HepG2 (cell line): Measurements from ENCODE around the gene VMO1. TPM values are rescaled to one million over a fixed set of nuclear protein-coding genes. Genes with fewer than 3 reads are reported as not detected.

ENCODE experiments used
- BRD4 ChIP-seq: sonication (generic); formaldehyde crosslinking; IDR thresholded peaks from 2 replicates; pipeline ENCODE4 v1.4.0; 2020; ENCODE audit warnings: missing genetic modification reagents
- ELF3 ChIP-seq: IDR thresholded peaks from 2 replicates; pipeline ENCODE4 v1.6.1; 2016; ENCODE audit warnings: missing genetic modification reagents, missing compliant biosample characterization
- GRHL1 ChIP-seq: sonication (generic); formaldehyde crosslinking; conservative IDR thresholded peaks from 2 replicates; pipeline ENCODE4 v1.8.0; 2022; ENCODE audit warnings: missing genetic modification reagents
- HIVEP1 ChIP-seq: sonication (generic); formaldehyde crosslinking; IDR thresholded peaks from 2 replicates; pipeline ENCODE4 v1.4.0; 2020; ENCODE audit warnings: mild to moderate bottlenecking, missing genetic modification reagents
- HNRNPL ChIP-seq: fragments of 200-400 bp; formaldehyde crosslinking; IDR thresholded peaks from 2 replicates; pipeline ENCODE4 v1.6.1; 2017; ENCODE audit warnings: mild to moderate bottlenecking, low read depth, low read length
- HNRNPLL ChIP-seq: fragments of 200-400 bp; formaldehyde crosslinking; IDR thresholded peaks from 2 replicates; pipeline ENCODE4 v1.6.1; 2017; ENCODE audit warnings: mild to moderate bottlenecking, low read depth, low read length; ENCODE audit not compliant: poor library complexity, severe bottlenecking
- HOXA3 ChIP-seq: sonication (generic); formaldehyde crosslinking; IDR thresholded peaks from 2 replicates; pipeline ENCODE4 v1.5.0; 2020; ENCODE audit warnings: missing genetic modification reagents
- MTF2 ChIP-seq: sonication (generic); formaldehyde crosslinking; IDR thresholded peaks from 2 replicates; pipeline ENCODE4 v1.5.0; 2020; ENCODE audit warnings: missing genetic modification reagents, borderline replicate concordance
- NCOA2 ChIP-seq: sonication (generic); formaldehyde crosslinking; IDR thresholded peaks from 2 replicates; pipeline ENCODE4 v1.8.0; 2022; ENCODE audit warnings: inconsistent platforms
- PLSCR1 ChIP-seq: sonication (generic); formaldehyde crosslinking; IDR thresholded peaks from 2 replicates; pipeline ENCODE4 v1.5.0; 2020; ENCODE audit warnings: missing genetic modification reagents, mild to moderate bottlenecking, borderline replicate concordance
- POLR2A ChIP-seq, 2 experiments: IDR thresholded peaks; 2 replicates each; pipeline ENCODE4 v1.6.1; 2011; ENCODE audit warnings: low read depth in 2 of 2, low read length in 2 of 2, mild to moderate bottlenecking in 1 of 2, moderate library complexity in 1 of 2; ENCODE audit not compliant: insufficient read depth in 1 of 2
- RNF2 ChIP-seq: fragments of 450-650 bp; conservative IDR thresholded peaks from 2 replicates; pipeline ENCODE4 v1.6.1; 2016; ENCODE audit warnings: low read depth
- SKI ChIP-seq: fragments of 450-650 bp; IDR thresholded peaks from one replicate; pipeline ENCODE4 v1.6.1; 2018; ENCODE audit warnings: mild to moderate bottlenecking; ENCODE audit not compliant: partially characterized antibody
- SRSF1 ChIP-seq: fragments of 200-400 bp; formaldehyde crosslinking; optimal IDR thresholded peaks from 2 replicates; pipeline ENCODE3; 2017; ENCODE audit warnings: mild to moderate bottlenecking, low read depth, low read length, moderate library complexity
- ZMYM2 ChIP-seq: sonication (generic); formaldehyde crosslinking; IDR thresholded peaks from 2 replicates; pipeline ENCODE4 v1.8.0; 2022; ENCODE audit warnings: mild to moderate bottlenecking, missing genetic modification reagents
- ZNF160 ChIP-seq: sonication (generic); formaldehyde crosslinking; IDR thresholded peaks from 2 replicates; pipeline ENCODE4 v1.8.0; 2022; ENCODE audit warnings: mild to moderate bottlenecking, inconsistent platforms, missing genetic modification reagents
- ZNF224 ChIP-seq: sonication (generic); formaldehyde crosslinking; IDR thresholded peaks from 2 replicates; pipeline ENCODE4 v1.5.0; 2020; ENCODE audit warnings: mild to moderate bottlenecking, missing genetic modification reagents
- ZNF234 ChIP-seq: sonication (generic); formaldehyde crosslinking; conservative IDR thresholded peaks from 2 replicates; pipeline ENCODE4 v1.5.1; 2020; ENCODE audit warnings: mild to moderate bottlenecking, missing genetic modification reagents
- ZNF263 ChIP-seq: sonication (generic); formaldehyde crosslinking; IDR thresholded peaks from 2 replicates; pipeline ENCODE4 v1.4.0; 2020; ENCODE audit warnings: missing genetic modification reagents
- ZNF282 ChIP-seq: fragments of 450-650 bp; IDR thresholded peaks from 2 replicates; pipeline ENCODE4 v1.6.1; 2018; ENCODE audit not compliant: partially characterized antibody
- ZNF549 ChIP-seq: sonication (generic); formaldehyde crosslinking; IDR thresholded peaks from 2 replicates; pipeline ENCODE4 v1.5.0; 2020; ENCODE audit warnings: missing genetic modification reagents
- ZNF558 ChIP-seq: sonication (generic); formaldehyde crosslinking; IDR thresholded peaks from 2 replicates; pipeline ENCODE4 v1.9.0; 2022; ENCODE audit warnings: mild to moderate bottlenecking, missing genetic modification reagents, borderline replicate concordance
- ZNF768 ChIP-seq: sonication (generic); formaldehyde crosslinking; IDR thresholded peaks from 2 replicates; pipeline ENCODE4 v1.4.0; 2020; ENCODE audit warnings: missing genetic modification reagents
- ZNF883 ChIP-seq: sonication (generic); formaldehyde crosslinking; IDR thresholded peaks from 2 replicates; pipeline ENCODE4 v1.5.1; 2020; ENCODE audit warnings: mild to moderate bottlenecking, missing genetic modification reagents; ENCODE audit errors: not compliant biosample characterization
- ZSCAN22 ChIP-seq: sonication (generic); formaldehyde crosslinking; IDR thresholded peaks from 2 replicates; pipeline ENCODE4 v1.4.0; 2020; ENCODE audit warnings: mild to moderate bottlenecking, missing genetic modification reagents
- polyA plus RNA-seq, 8 experiments: library from polyadenylated mRNA; depleted of rRNA in 3 of 8; stranded (reverse) in 7 of 8; unstranded in 1 of 8; fragments of >200 nt; fragmentation: Illumina TruSeq in 4 of 8; extraction: Trizol in 4 of 8; gene quantifications; 2 replicates each; pipeline versions ENCODE4 v1.2.1 to v1.2.3, GENCODE V29; 2011 to 2016; ENCODE audit warnings: low read depth in 4 of 8, missing spikeins in 1 of 8, mixed read lengths in 1 of 8; ENCODE audit not compliant: insufficient read depth in 1 of 8
- total RNA-seq, 5 experiments: library from RNA; depleted of rRNA; stranded (reverse); fragments of >200 nt; fragmentation: Illumina TruSeq; extraction: Trizol; gene quantifications; 2 replicates each; pipeline ENCODE4 v1.2.3, GENCODE V29; 2016; ENCODE audit warnings: low read depth in 1 of 5
- TF ChIP-seq, protein P1 (sequence below): sonication (generic); formaldehyde crosslinking; IDR thresholded peaks from 2 replicates; pipeline ENCODE4 v1.4.0; 2020; ENCODE audit warnings: missing genetic modification reagents

The VMO1 gene
- total and polyA plus RNA-seq, 2 of the 13 experiments (the other 11 are each of a cell fraction or from before 2014, with no cell fraction given): not detected

- TF ChIP-seq, protein P1, sequence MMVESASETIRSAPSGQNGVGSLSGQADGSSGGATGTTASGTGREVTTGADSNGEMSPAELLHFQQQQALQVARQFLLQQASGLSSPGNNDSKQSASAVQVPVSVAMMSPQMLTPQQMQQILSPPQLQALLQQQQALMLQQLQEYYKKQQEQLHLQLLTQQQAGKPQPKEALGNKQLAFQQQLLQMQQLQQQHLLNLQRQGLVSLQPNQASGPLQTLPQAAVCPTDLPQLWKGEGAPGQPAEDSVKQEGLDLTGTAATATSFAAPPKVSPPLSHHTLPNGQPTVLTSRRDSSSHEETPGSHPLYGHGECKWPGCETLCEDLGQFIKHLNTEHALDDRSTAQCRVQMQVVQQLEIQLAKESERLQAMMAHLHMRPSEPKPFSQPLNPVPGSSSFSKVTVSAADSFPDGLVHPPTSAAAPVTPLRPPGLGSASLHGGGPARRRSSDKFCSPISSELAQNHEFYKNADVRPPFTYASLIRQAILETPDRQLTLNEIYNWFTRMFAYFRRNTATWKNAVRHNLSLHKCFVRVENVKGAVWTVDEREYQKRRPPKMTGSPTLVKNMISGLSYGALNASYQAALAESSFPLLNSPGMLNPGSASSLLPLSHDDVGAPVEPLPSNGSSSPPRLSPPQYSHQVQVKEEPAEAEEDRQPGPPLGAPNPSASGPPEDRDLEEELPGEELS (CRISPR knock-in tag): peak; percentile 22; the same call in 1 of the 2 replicates
- TF ChIP-seq HIVEP1 (CRISPR knock-in tag) (no peak), ZNF549 (CRISPR knock-in tag) (0 out of 2 replicates have a peak, but pooled peaks have one; percentile 45), HNRNPL (no peak), MTF2 (CRISPR knock-in tag) (no peak), SKI (peak; percentile 73), HOXA3 (CRISPR knock-in tag) (peak; percentile 53; the same call in 1 of the 2 replicates), NCOA2 (CRISPR knock-in tag) (no peak), ZNF282 (no peak), ZNF234 (CRISPR knock-in tag) (peak; percentile 88; the same call in 1 of the 2 replicates), ZNF224 (no peak), ELF3 (peak; percentile 74), GRHL1 (CRISPR knock-in tag) (no peak), RNF2 (peak; percentile 65; the same call in 1 of the 2 replicates), ZSCAN22 (CRISPR knock-in tag) (no peak), ZNF883 (CRISPR knock-in tag) (peak; percentile 76), PLSCR1 (0 out of 2 replicates have a peak, but pooled peaks have one; percentile 36), POLR2A (IDR thresholded peaks at IDR 0.05; ENCODE audit: insufficient read depth in 1 of 2, low read depth in 2 of 2, low read length in 2 of 2) (peak in 1 of 2 experiments; percentile 67; a peak in 3 of 4 replicates), BRD4 (peak; percentile 88; the same call in 1 of the 2 replicates), ZNF558 (CRISPR knock-in tag) (peak; percentile 65; the same call in 1 of the 2 replicates), ZNF263 (CRISPR knock-in tag) (peak; percentile 59; the same call in 1 of the 2 replicates), HNRNPLL (peak; percentile 37), ZMYM2 (no peak), ZNF768 (CRISPR knock-in tag) (peak; percentile 52; the same call in 1 of the 2 replicates), SRSF1 (no peak), ZNF160 (CRISPR knock-in tag) (0 out of 2 replicates have a peak, but pooled peaks have one; percentile 15)
Observed at GRCh38 chr17:4789951-4790704, 4.0 kb upstream of the VMO1 start (continued).
